K562 (cell line): Measurements from ENCODE around the gene NPDC1. TPM values are rescaled to one million over a fixed set of nuclear protein-coding genes. Genes with fewer than 3 reads are reported as not detected.

Source experiments
- ETV6 ChIP-seq, 3 experiments: fragments of 150-350 bp in 1 of 3; sonication (generic) in 1 of 3; formaldehyde crosslinking in 1 of 3; IDR thresholded peaks; 2 replicates each; pipeline versions ENCODE4 v1.6.1 to v1.8.0; 2014 to 2022; ENCODE audit warnings: borderline replicate concordance in 2 of 3, low read depth in 2 of 3, antibody characterized with exemption in 1 of 3, low read length in 1 of 3, mild to moderate bottlenecking in 1 of 3, missing genetic modification reagents in 1 of 3
- GATAD2B ChIP-seq: fragments of 450-650 bp; IDR thresholded peaks from 2 replicates; pipeline ENCODE4 v1.6.1; 2017; ENCODE audit warnings: mild to moderate bottlenecking, borderline replicate concordance
- HMG20A ChIP-seq: fragments of 450-650 bp; formaldehyde crosslinking; conservative IDR thresholded peaks from 2 replicates; pipeline ENCODE4 v1.4.0; 2020; ENCODE audit warnings: mild to moderate bottlenecking, mixed read lengths
- HSF4 ChIP-seq: fragments of 250-450 bp; sonication (Bioruptor Pico); IDR thresholded peaks from 2 replicates; pipeline ENCODE4 v2.1.2; 2022; ENCODE audit warnings: mild to moderate bottlenecking, moderate library complexity, borderline replicate concordance
- NFYB ChIP-seq: IDR thresholded peaks from 2 replicates; pipeline ENCODE4 v1.6.1; 2011; ENCODE audit warnings: mild to moderate bottlenecking, moderate library complexity; ENCODE audit not compliant: insufficient read length; ENCODE audit errors: extremely low read depth
- PRMT5 ChIP-seq: sonication (generic); formaldehyde crosslinking; IDR thresholded peaks from 2 replicates; pipeline ENCODE4 v1.5.0; 2020; ENCODE audit warnings: missing genetic modification reagents
- SAFB2 ChIP-seq: fragments of 200-400 bp; formaldehyde crosslinking; IDR thresholded peaks from 2 replicates; pipeline ENCODE4 v1.6.1; 2018; ENCODE audit warnings: borderline replicate concordance, low read length, low read depth, moderate library complexity; ENCODE audit not compliant: severe bottlenecking
- SP1 ChIP-seq: sonication (generic); formaldehyde crosslinking; IDR thresholded peaks from 2 replicates; pipeline ENCODE4 v1.8.1; 2022; ENCODE audit warnings: mild to moderate bottlenecking, missing genetic modification reagents
- TAL1 ChIP-seq: fragments of 450-650 bp; IDR thresholded peaks from 2 replicates; pipeline ENCODE4 v1.6.1; 2016; ENCODE audit warnings: mild to moderate bottlenecking
- THRAP3 ChIP-seq: fragments of 450-650 bp; IDR thresholded peaks from 2 replicates; pipeline ENCODE4 v1.6.1; 2016; ENCODE audit warnings: mild to moderate bottlenecking, inconsistent platforms, borderline replicate concordance
- ZNF121 ChIP-seq: sonication (generic); formaldehyde crosslinking; conservative IDR thresholded peaks from 2 replicates; pipeline ENCODE4 v1.8.0; 2022; ENCODE audit warnings: missing genetic modification reagents
- ZNF24 ChIP-seq: fragments of 450-650 bp; IDR thresholded peaks from 2 replicates; pipeline ENCODE4 v1.6.1; 2016
- ZNF253 ChIP-seq: fragments of 250-450 bp; sonication (Bioruptor Pico); conservative IDR thresholded peaks from 2 replicates; pipeline ENCODE4 v1.6.1; 2021; ENCODE audit warnings: mild to moderate bottlenecking
- ZNF589 ChIP-seq: fragments of 200-800 bp; sonication (Bioruptor generic); IDR thresholded peaks from 2 replicates; pipeline ENCODE4 v1.6.1; 2016; ENCODE audit warnings: low read depth, missing genetic modification characterization, missing compliant biosample characterization
- polyA plus RNA-seq, 8 experiments: library from polyadenylated mRNA; depleted of rRNA in 4 of 8; stranded (reverse) in 5 of 8; unstranded in 3 of 8; fragments of >200 nt; fragmentation: Nextera tagmentation in 2 of 8; fragmentation: Illumina TruSeq in 1 of 8; extraction: Ambion mirVana in 2 of 8; extraction: Trizol in 1 of 8; gene quantifications; 2 replicates each; pipeline versions ENCODE4 v1.2.1 to v1.2.3, GENCODE V29; 2011 to 2014; ENCODE audit warnings: inconsistent platforms in 1 of 8, missing spikeins in 1 of 8
- total RNA-seq, 7 experiments: library from RNA; depleted of rRNA in 6 of 7; stranded (reverse); fragments of >200 nt in 6 of 7; fragmentation: Illumina TruSeq in 2 of 7; extraction: Trizol in 2 of 7; gene quantifications; 2 replicates each; pipeline versions ENCODE4 v1.2.1 to v1.2.3, GENCODE V29; 2011 to 2021; ENCODE audit warnings: low replicate concordance in 1 of 7
- TF ChIP-seq, protein P1 (sequence below), 2 experiments: fragments of 250-450 bp in 1 of 2; fragments of 450-650 bp in 1 of 2; sonication (Bioruptor Pico) in 1 of 2; IDR thresholded peaks; 2 replicates each; pipeline versions ENCODE4 v1.6.1 to v1.8.0; 2016 to 2021; ENCODE audit warnings: mild to moderate bottlenecking in 2 of 2, moderate library complexity in 2 of 2, missing compliant biosample characterization in 1 of 2, missing genetic modification characterization in 1 of 2
- TF ChIP-seq, protein P2 (sequence below): sonication (generic); formaldehyde crosslinking; IDR thresholded peaks from 2 replicates; pipeline ENCODE4 v1.8.0; 2022; ENCODE audit warnings: missing genetic modification reagents, mild to moderate bottlenecking, borderline replicate concordance
- TF ChIP-seq, protein P3 (sequence below): fragments of 450-650 bp; IDR thresholded peaks from 2 replicates; pipeline ENCODE4 v1.6.1; 2016; ENCODE audit warnings: antibody characterized with exemption
- TF ChIP-seq, protein P4 (sequence below): fragments of 450-650 bp; IDR thresholded peaks from one replicate; pipeline ENCODE4 v1.6.1; 2018; ENCODE audit warnings: mild to moderate bottlenecking, moderate library complexity; ENCODE audit not compliant: partially characterized antibody
- TF ChIP-seq, protein P5 (sequence below): fragments of 450-650 bp; formaldehyde crosslinking; IDR thresholded peaks from 2 replicates; pipeline ENCODE4 v1.4.0; 2022; ENCODE audit warnings: mild to moderate bottlenecking, moderate library complexity

Gene NPDC1
- total and polyA plus RNA-seq, 9 of the 15 experiments (the other 6 are each of a cell fraction or from before 2014, with no cell fraction given), result 0.06 to 2.1 (median 0.53) TPM; not detected in 3

DNA sequence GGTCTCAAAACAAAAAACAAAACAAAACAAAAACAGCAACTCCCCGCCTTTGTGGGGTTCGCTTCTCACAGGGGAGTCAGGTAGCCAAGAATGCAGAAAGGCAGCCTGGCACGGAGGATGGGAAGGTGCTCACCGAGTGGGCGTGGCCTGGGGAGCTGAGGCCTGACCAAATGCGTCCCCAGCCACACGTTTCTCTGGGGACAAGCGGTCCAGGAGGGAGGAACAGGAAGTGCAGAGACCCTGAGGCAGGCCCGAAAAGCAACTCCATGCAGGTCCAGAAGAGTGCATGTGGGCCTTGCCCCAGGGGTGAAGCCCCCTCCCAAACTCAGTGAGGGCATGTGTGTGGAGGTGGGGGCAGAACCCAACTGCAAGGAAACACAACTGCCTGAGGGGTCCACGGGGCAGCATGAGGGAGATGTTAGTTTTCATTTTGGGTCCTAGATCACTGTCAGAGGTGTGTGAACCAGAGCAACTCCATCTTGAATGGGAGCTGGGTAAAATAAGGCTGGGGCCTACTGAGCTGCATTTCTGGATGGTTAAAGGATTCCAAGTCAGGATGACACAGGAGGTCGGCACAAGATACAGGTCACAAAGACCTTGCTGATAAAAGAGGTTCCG lies 28.8 kb upstream of the NPDC1 start (continued):
- TF ChIP-seq SP1 (CRISPR knock-in tag) (no peak; the same call in 1 of the 2 replicates), ZNF24 (no peak), TAL1 (no peak), ETV6 (IDR thresholded peaks at IDR 0.05; ENCODE audit: borderline replicate concordance in 1 of 2, low read depth in 2 of 2, low read length in 1 of 2) (no peak), ETV6 (CRISPR knock-in tag; IDR thresholded peaks at IDR 0.05; ENCODE audit: borderline replicate concordance) (no peak), SAFB2 (no peak), NFYB (no peak), HMG20A (CRISPR knock-in tag) (peak; percentile 90), PRMT5 (CRISPR knock-in tag) (no peak), ZNF253 (CRISPR knock-in tag) (peak; percentile 91), ZNF121 (no peak), GATAD2B (no peak), THRAP3 (no peak), HSF4 (CRISPR knock-in tag) (peak; percentile 96), ZNF589 (CRISPR knock-in tag) (peak; percentile 100)
- TF ChIP-seq, protein P1, sequence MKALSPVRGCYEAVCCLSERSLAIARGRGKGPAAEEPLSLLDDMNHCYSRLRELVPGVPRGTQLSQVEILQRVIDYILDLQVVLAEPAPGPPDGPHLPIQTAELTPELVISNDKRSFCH (CRISPR knock-in tag; IDR thresholded peaks at IDR 0.05), result peak; percentile 96
- TF ChIP-seq, protein P1 (tag; IDR thresholded peaks at IDR 0.05), result peak; percentile 100
- TF ChIP-seq, protein P2, sequence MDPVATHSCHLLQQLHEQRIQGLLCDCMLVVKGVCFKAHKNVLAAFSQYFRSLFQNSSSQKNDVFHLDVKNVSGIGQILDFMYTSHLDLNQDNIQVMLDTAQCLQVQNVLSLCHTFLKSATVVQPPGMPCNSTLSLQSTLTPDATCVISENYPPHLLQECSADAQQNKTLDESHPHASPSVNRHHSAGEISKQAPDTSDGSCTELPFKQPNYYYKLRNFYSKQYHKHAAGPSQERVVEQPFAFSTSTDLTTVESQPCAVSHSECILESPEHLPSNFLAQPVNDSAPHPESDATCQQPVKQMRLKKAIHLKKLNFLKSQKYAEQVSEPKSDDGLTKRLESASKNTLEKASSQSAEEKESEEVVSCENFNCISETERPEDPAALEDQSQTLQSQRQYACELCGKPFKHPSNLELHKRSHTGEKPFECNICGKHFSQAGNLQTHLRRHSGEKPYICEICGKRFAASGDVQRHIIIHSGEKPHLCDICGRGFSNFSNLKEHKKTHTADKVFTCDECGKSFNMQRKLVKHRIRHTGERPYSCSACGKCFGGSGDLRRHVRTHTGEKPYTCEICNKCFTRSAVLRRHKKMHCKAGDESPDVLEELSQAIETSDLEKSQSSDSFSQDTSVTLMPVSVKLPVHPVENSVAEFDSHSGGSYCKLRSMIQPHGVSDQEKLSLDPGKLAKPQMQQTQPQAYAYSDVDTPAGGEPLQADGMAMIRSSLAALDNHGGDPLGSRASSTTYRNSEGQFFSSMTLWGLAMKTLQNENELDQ, result no peak
- TF ChIP-seq, protein P3, sequence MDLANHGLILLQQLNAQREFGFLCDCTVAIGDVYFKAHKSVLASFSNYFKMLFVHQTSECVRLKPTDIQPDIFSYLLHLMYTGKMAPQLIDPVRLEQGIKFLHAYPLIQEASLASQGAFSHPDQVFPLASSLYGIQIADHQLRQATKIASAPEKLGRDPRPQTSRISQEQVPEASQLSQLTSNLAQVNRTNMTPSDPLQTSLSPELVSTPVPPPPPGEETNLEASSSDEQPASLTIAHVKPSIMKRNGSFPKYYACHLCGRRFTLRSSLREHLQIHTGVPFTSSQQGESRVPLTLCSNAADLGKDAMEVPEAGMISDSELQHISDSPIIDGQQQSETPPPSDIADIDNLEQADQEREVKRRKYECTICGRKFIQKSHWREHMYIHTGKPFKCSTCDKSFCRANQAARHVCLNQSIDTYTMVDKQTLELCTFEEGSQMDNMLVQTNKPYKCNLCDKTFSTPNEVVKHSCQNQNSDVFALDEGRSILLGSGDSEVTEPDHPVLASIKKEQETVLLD, result 0 out of 2 replicates have a peak, but pooled peaks have one; percentile 19
- TF ChIP-seq, protein P4, sequence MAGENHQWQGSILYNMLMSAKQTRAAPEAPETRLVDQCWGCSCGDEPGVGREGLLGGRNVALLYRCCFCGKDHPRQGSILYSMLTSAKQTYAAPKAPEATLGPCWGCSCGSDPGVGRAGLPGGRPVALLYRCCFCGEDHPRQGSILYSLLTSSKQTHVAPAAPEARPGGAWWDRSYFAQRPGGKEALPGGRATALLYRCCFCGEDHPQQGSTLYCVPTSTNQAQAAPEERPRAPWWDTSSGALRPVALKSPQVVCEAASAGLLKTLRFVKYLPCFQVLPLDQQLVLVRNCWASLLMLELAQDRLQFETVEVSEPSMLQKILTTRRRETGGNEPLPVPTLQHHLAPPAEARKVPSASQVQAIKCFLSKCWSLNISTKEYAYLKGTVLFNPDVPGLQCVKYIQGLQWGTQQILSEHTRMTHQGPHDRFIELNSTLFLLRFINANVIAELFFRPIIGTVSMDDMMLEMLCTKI, result no peak
- TF ChIP-seq, protein P5, sequence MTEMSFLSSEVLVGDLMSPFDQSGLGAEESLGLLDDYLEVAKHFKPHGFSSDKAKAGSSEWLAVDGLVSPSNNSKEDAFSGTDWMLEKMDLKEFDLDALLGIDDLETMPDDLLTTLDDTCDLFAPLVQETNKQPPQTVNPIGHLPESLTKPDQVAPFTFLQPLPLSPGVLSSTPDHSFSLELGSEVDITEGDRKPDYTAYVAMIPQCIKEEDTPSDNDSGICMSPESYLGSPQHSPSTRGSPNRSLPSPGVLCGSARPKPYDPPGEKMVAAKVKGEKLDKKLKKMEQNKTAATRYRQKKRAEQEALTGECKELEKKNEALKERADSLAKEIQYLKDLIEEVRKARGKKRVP (CRISPR knock-in tag), result peak; percentile 96
